BE2C (cell line): ENCODE measurements around the gene ANKRD6.

Experiments
- DNase-seq: peaks from one replicate; pipeline ENCODE4 v3.0.0-alpha.2; 2020
- H3K27me3 ChIP-seq: fragments of 250-450 bp; sonication (Bioruptor Pico); 2 replicates; pipeline ENCODE4 v1.5.1; 2020; ENCODE audit warnings: mild to moderate bottlenecking
- H3K36me3 ChIP-seq: fragments of 250-450 bp; sonication (Bioruptor Pico); 2 replicates; pipeline ENCODE4 v1.5.1; 2020; ENCODE audit warnings: mild to moderate bottlenecking
- H3K4me1 ChIP-seq: fragments of 250-450 bp; sonication (Bioruptor Pico); 2 replicates; pipeline ENCODE4 v1.5.1; 2020
- H3K4me3 ChIP-seq: 2 replicates; pipeline ENCODE4 v1.5.1; 2011; ENCODE audit warnings: low read depth, low read length
- H3K9me3 ChIP-seq: fragments of 250-450 bp; sonication (Bioruptor Pico); 2 replicates; pipeline ENCODE4 v1.5.1; 2020
- TF ChIP-seq, protein P1 (sequence below): IDR thresholded peaks from 2 replicates; pipeline ENCODE4 v1.5.1; 2012; ENCODE audit warnings: mild to moderate bottlenecking, low read depth, low read length

Gene ANKRD6

DNA sequence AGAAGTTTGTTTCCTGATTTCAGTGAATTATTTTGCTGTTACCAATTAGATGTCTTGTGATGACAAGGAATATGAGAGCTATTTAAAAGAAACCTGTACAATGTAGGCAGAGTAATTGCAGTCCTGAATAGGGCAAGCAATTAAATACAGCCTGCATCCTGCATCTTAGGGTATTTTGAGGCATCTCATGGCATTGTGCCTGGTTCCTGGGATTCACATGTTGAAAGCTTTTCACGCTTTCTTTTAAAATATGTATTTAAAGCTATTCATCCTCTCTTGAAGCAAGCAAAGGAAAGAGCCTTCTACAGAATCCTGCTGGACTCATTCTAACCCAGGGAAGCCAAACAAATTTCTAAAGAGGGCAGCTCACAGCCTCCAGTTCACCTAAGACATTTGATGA lies 16.2 kb upstream of the ANKRD6 start:
- no peak overlapping the region for H3K4me3 ChIP-seq
- TF ChIP-seq, protein P1, sequence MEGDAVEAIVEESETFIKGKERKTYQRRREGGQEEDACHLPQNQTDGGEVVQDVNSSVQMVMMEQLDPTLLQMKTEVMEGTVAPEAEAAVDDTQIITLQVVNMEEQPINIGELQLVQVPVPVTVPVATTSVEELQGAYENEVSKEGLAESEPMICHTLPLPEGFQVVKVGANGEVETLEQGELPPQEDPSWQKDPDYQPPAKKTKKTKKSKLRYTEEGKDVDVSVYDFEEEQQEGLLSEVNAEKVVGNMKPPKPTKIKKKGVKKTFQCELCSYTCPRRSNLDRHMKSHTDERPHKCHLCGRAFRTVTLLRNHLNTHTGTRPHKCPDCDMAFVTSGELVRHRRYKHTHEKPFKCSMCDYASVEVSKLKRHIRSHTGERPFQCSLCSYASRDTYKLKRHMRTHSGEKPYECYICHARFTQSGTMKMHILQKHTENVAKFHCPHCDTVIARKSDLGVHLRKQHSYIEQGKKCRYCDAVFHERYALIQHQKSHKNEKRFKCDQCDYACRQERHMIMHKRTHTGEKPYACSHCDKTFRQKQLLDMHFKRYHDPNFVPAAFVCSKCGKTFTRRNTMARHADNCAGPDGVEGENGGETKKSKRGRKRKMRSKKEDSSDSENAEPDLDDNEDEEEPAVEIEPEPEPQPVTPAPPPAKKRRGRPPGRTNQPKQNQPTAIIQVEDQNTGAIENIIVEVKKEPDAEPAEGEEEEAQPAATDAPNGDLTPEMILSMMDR, result no peak
- no peaks in the 10 kb centered on the region for H3K36me3 ChIP-seq
- H3K9me3 ChIP-seq, result no peaks in the 10 kb centered on the region
- peaks cover 5% of the 10 kb centered on the region; the same call in 1 of the 2 replicates for H3K4me1 ChIP-seq
- no peaks in the 10 kb centered on the region for H3K27me3 ChIP-seq
- DNase-seq, result no peak

DNA sequence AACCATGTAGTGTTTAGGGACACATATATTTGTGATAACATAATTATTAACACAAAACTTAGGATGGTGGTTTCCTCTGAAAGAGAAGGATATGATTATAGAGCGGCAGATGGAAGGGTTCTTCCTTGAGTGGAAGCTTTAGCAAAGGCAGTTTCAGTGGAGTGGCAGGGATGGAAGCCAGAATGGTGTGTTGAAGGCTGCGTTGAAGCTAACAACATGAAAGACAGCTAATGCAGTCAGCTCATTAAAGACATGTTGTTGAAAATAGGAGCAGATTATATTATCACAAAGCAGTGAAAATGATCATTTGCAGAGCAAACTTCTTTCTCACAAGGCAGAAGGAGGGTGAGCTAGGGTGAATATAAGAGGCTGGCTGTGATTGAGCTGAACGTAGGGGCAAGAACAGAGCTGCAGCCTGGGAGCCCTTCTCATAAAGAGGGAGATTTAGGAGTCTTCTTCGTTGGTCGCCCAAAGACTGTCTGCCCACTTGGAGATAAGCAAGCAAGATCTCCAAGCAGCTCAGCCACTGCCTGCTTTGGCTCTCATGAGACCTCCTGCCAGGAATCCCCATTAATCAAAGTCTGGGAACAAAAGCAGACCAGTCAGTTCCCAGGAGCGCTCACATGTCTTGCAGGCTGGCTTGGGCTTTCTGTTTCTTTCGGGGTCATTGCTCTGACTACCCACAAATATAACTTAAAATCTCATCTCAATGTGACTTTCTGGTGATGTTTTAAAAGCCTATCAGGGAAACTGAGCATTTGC lies 2.6 kb upstream of the ANKRD6 start:
- H3K27me3 ChIP-seq, result peaks cover 5% of the 10 kb centered on the region
- no peaks in the 10 kb centered on the region for H3K9me3 ChIP-seq
- no peak for DNase-seq
- no peaks in the 10 kb centered on the region for H3K4me1 ChIP-seq
- H3K36me3 ChIP-seq, result no peaks in the 10 kb centered on the region
- H3K4me3 ChIP-seq, result no peak overlapping the region
- TF ChIP-seq, protein P1, result no peak

DNA sequence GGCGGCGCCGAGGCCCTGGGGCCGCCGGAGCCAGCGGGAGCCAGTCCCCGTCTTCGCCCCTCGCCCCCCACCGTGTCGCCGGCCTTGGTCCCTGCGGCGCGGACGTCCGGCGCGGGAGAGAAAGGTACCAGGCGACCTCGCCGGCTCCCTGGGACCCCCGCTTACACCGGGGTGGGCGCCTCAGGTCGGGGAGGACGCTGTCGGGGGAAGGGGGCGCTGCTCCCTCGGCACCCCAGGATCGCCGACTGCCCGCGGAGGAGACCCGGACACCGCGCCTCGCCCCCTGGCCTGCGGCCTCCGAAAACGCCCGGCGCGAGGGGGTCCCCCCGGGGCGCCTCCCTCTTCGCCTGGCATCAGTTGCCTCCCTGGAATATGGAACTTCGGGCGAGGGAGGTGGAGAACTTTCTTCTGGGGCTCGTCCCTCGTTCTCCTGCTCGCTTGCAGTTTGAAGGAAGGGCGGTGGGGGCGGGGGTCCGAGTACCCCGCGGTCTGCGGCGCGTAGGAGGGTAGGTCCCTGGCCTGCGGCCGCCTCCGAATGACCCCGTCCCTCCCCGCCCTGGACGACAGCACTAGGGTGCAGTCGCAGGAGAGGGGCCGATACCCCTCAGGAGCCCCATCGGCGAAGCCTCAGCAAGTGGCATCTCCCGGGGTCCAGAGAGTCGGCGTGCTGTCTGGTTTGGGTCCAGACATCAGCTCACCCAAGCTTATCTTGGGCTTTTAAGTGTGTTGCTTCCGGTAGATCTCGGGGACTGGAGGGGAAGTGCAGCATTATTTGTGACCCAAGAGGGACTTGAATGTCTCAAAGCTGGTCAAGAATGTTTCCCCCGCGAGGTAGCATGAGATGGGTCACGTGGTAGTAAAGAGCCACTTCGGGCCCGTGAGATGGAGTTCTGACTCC lies 549 bp downstream of the ANKRD6 start:
- H3K4me1 ChIP-seq, result no peaks in the 10 kb centered on the region
- peaks cover 5% of the 10 kb centered on the region for H3K27me3 ChIP-seq
- H3K4me3 ChIP-seq, result peak overlapping the region; percentile 65
- TF ChIP-seq, protein P1, result no peak
- no peaks in the 10 kb centered on the region for H3K36me3 ChIP-seq
- DNase-seq, result no peak
- no peaks in the 10 kb centered on the region for H3K9me3 ChIP-seq

DNA sequence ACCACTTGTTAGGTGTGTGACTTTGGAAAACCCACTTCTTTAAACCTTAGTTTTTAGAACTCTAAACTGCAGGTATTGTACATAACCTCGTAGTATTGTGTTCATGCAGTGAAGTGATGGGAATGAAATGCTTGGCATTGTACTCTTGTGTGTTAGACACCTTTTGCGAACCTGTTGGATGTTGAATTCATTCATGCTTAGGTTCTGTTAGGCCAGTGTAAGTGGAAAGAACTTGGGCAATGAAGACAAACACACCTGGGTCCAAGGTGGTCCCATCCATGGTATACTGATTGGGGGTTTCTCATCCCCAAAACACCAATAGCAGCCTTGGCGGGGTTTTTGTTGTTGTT lies 1.2 kb downstream of the ANKRD6 start:
- peaks cover 5% of the 10 kb centered on the region for H3K27me3 ChIP-seq
- no peaks in the 10 kb centered on the region for H3K4me1 ChIP-seq
- H3K36me3 ChIP-seq, result no peaks in the 10 kb centered on the region
- H3K4me3 ChIP-seq, result no peak overlapping the region
- H3K9me3 ChIP-seq, result no peaks in the 10 kb centered on the region
- TF ChIP-seq, protein P1, result no peak
- DNase-seq, result no peak

DNA sequence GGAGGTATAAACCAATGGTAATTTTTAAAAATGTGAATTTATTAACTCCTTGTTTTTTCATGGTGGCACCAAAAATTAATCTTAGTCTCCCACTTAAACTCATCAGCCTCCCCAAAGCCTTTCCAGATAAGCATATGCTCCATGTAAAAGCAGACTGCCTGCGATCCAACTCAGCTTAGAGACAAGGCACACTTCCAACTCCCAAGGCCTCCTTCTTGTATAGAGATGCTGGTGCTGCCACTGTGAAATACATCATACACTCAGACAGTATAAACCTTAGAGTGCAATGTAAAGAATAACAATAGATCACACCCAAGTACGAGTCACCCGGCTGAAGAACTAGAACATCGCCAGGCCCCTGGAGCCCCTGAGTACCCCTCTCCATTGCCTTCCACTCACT lies 2.0 kb downstream of the ANKRD6 start:
- H3K27me3 ChIP-seq, result peaks cover 5% of the 10 kb centered on the region
- DNase-seq, result no peak
- H3K4me3 ChIP-seq, result no peak overlapping the region
- H3K9me3 ChIP-seq, result no peaks in the 10 kb centered on the region
- H3K36me3 ChIP-seq, result no peaks in the 10 kb centered on the region
- TF ChIP-seq, protein P1, result no peak
- H3K4me1 ChIP-seq, result no peaks in the 10 kb centered on the region

DNA sequence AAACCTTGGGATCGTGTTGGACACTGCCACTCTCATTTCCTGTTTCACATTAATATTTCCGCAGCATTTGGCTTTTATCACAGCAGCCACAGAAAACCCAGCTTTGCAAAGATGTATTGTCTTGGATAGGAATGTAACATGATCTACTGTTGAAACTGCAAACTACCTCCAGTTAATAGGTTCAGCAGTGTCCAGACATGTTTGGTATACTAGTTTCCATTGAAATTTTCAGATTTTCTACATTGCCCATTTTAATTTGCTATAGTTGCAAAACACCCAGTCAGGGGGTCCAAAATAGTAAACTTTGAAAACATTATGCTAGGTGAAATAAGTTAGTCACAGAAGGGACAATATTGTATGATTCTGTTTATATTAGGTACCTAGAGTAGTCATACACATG lies 3.3 kb downstream of the ANKRD6 start:
- TF ChIP-seq, protein P1, result no peak
- peaks cover 5% of the 10 kb centered on the region for H3K27me3 ChIP-seq

More for the DNA sequence above, 3.3 kb downstream of the ANKRD6 start:
- Histone ChIP-seq H3K4me3 (no peak overlapping the region), H3K4me1 (no peaks in the 10 kb centered on the region), H3K36me3 (no peaks in the 10 kb centered on the region), H3K9me3 (no peaks in the 10 kb centered on the region)
- DNase-seq, result no peak
